AG10803 (cell line): ENCODE results near the gene OR5AR1.

Source experiments
- DNase-seq: peaks from one replicate; pipeline ENCODE4 v3.0.0; 2010; ENCODE audit warnings: low read depth
- H3K4me3 ChIP-seq: 2 replicates; pipeline ENCODE4 v1.5.1; 2011; ENCODE audit warnings: mild to moderate bottlenecking, low read length, control low read depth
- CTCF ChIP-seq: conservative IDR thresholded peaks from 2 replicates; pipeline ENCODE4 v1.5.1; 2011; ENCODE audit warnings: mild to moderate bottlenecking, low read length, control low read depth, inconsistent platforms

The OR5AR1 gene

GRCh38 chr11:56700914-56701485 lies 37.5 kb downstream of the OR5AR1 start:
- no peak overlapping the region for H3K4me3 ChIP-seq
- DNase-seq, result no peak
- no peak for TF ChIP-seq CTCF

- DNase-seq, result no peak
- H3K4me3 ChIP-seq, result no peak overlapping the region
- TF ChIP-seq CTCF, result no peak
Measured at GRCh38 chr11:56705784-56706396, 42.4 kb downstream of the OR5AR1 start.

GRCh38 chr11:56706486-56706885 lies 43.0 kb downstream of the OR5AR1 start:
- no peak for DNase-seq
- H3K4me3 ChIP-seq, result no peak overlapping the region
- no peak for TF ChIP-seq CTCF

- no peak for DNase-seq
- no peak for TF ChIP-seq CTCF
Measured at GRCh38 chr11:56714206-56714605, 50.7 kb downstream of the OR5AR1 start.

More at GRCh38 chr11:56714206-56714605, 50.7 kb downstream of the OR5AR1 start:
- no peak overlapping the region for H3K4me3 ChIP-seq
